ENCODE measurements around the gene TMEM260.
"Not testable (repeated sequence)": the region's sequence is repeated elsewhere in the genome, so short reads cannot be mapped to it uniquely, and the experiment has no call there.

The TMEM260 gene

DNA sequence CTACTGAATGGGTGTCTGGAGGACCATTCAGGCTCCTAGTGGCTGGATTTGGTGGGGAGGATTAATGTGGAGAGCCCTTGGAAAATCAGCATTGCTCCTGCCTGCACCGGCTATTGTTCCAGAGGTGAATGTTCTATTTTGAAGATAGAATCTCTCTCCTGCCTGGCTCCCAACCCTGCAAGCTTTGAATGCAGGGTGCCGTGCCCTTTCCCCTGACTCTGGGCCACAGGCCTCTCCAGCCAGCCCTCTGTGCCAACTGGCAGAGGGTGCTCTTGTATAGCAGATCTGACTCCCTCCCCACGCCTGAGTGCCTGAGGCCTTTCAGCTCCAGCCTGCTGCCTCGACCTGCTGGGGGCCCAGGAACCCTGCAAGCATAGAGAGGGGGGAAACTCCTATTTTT lies 106.8 kb downstream of the TMEM260 start:
- no peak for DNase-seq

GRCh38 chr14:56687123-56687522 lies 107.5 kb downstream of the TMEM260 start:
- DNase-seq = no peak

GRCh38 chr14:56694609-56695008 lies 115.0 kb downstream of the TMEM260 start:
- no peak for DNase-seq

- not testable (repeated sequence) for DNase-seq
These were observed 115.6 kb downstream of the TMEM260 start for GRCh38 chr14:56695216-56695615.
